GM21786 (cell line): ENCODE results near the gene MATCAP1.

ENCODE experiments used
- ATAC-seq: cut with Tn5 transposase; IDR thresholded peaks from one replicate; pipeline ENCODE4 v1.9.1; 2021; ENCODE audit not compliant: unreplicated experiment

Gene MATCAP1

GRCh38 chr16:67158637-67159600 is 24.8 kb downstream of the MATCAP1 start:
- peak; percentile 36 for ATAC-seq

- no peak for ATAC-seq
Measured at GRCh38 chr16:67157892-67158635, 25.7 kb downstream of the MATCAP1 start.

GRCh38 chr16:67157106-67157748 is 26.5 kb downstream of the MATCAP1 start:
- ATAC-seq, result no peak

- no peak for ATAC-seq
Measured at GRCh38 chr16:67156143-67156844, 27.5 kb downstream of the MATCAP1 start.

GRCh38 chr16:67155295-67156142 is 28.2 kb downstream of the MATCAP1 start:
- ATAC-seq, result no peak

- no peak for ATAC-seq
Measured at GRCh38 chr16:67154578-67155294, 29.0 kb downstream of the MATCAP1 start.

- no peak for ATAC-seq
Measured at GRCh38 chr16:67151431-67152097, 32.2 kb downstream of the MATCAP1 start.

GRCh38 chr16:67150833-67151396 is 32.8 kb downstream of the MATCAP1 start, which contains the start of gene B3GNT9:
B3GNT9 (minus strand) TSS chr16:67150998; CDS start chr16:67150485, 513 bp downstream.
- peak; percentile 49 for ATAC-seq

GRCh38 chr16:67150047-67150832 is 33.5 kb downstream of the MATCAP1 start:
- ATAC-seq, result peak; percentile 29

- ATAC-seq, result no peak
Measured at GRCh38 chr16:67149276-67150046, 34.3 kb downstream of the MATCAP1 start.

- no peak for ATAC-seq
Measured at GRCh38 chr16:67148656-67149275, 35.0 kb downstream of the MATCAP1 start.

GRCh38 chr16:67148221-67148620 is 35.5 kb downstream of the MATCAP1 start:
- no peak for ATAC-seq

GRCh38 chr16:67147437-67148140 is 36.2 kb downstream of the MATCAP1 start:
- ATAC-seq, result no peak

GRCh38 chr16:67146523-67147357 is 37.0 kb downstream of the MATCAP1 start:
- ATAC-seq, result no peak

- ATAC-seq, result no peak
Measured at GRCh38 chr16:67145746-67146145, 38.0 kb downstream of the MATCAP1 start.
